ENCODE results near the gene IRF6. TPM values are rescaled to one million over a fixed set of nuclear protein-coding genes. Genes with fewer than 3 reads are reported as not detected.
A peak's percentile ranks its signal among the peaks of the same experiment; 100 is the strongest.

The IRF6 gene
- total RNA-seq, 2 experiments from 2014 or later = 1.2 TPM

DNA sequence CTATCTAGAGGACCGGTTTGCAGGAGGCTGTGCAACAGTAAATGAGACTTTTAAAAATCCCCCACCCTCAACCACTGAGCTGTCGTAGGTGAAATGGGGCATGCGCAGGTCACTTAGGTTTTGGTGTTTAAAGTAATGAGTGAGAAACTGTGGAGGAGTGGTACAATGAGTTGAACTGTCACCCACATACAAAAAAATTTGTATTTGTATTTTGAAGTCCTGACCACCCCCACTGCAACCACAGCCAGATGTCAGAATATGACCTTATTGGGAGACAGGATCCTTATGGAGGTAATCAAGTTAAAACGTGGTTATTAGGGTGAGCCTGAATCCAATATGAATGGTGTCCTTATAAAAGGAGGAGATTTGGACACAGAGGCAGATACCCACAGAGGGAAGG lies 1.6 kb upstream of the IRF6 start:
- Mint-ChIP-seq H3K27me3 (peaks cover 3% of the 10 kb centered on the region), H3K9me3 (no peaks in the 10 kb centered on the region), H3K4me1 (ENCODE audit: low read depth) (peaks cover 21% of the 10 kb centered on the region), H3K4me3 (no peak overlapping the region), H3K27ac (no peak overlapping the region), H3K36me3 (ENCODE audit: low read depth) (no peaks in the 10 kb centered on the region)
- ATAC-seq (no peak), DNase-seq (no peak)
- CTCF ChIA-PET = interaction anchor here (1.3 to 5.7 kb wide), 3 partner anchors 12 to 20 kb away, joined by 3 to 31 read pairs (median 4); no protein-coding TSS in a partner anchor
- POLR2A ChIA-PET = interaction anchor here (0.6 kb wide), 1 partner anchor 1589 kb away, joined by 3 read pairs; no protein-coding TSS in a partner anchor
- TF ChIP-seq, protein P1, sequence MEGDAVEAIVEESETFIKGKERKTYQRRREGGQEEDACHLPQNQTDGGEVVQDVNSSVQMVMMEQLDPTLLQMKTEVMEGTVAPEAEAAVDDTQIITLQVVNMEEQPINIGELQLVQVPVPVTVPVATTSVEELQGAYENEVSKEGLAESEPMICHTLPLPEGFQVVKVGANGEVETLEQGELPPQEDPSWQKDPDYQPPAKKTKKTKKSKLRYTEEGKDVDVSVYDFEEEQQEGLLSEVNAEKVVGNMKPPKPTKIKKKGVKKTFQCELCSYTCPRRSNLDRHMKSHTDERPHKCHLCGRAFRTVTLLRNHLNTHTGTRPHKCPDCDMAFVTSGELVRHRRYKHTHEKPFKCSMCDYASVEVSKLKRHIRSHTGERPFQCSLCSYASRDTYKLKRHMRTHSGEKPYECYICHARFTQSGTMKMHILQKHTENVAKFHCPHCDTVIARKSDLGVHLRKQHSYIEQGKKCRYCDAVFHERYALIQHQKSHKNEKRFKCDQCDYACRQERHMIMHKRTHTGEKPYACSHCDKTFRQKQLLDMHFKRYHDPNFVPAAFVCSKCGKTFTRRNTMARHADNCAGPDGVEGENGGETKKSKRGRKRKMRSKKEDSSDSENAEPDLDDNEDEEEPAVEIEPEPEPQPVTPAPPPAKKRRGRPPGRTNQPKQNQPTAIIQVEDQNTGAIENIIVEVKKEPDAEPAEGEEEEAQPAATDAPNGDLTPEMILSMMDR (IDR thresholded peaks at IDR 0.05) = no peak
- intact Hi-C loops (cut with micrococcal nuclease) = no loop called here

DNA sequence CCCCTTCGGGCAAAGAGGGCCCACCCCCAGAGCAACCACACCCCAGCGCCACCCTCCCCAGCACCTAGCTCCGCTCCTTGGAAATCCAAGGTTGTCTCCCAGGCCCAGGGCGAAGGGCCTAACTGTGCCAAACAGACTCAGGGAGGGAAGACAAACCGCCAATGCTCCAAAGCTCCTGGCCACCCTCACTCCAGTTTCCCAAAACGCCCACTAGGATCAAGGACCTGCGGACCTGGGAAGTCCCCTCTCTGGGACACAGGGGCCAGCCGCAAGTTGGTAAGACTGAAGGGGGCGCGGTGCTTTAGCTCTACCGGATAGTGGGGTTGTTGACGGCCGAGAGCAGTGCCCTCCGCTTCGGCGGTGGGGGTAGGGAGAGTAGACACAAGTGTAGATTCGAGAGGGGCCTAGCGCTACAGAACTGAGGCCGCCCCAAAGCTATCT lies 581 bp downstream of the IRF6 start:
- ATAC-seq (no peak), DNase-seq (no peak)
- H3K27ac Mint-ChIP-seq = no peak overlapping the region
- TF ChIP-seq, protein P1 (IDR thresholded peaks at IDR 0.05) = no peak
- CTCF ChIA-PET = interaction anchor here (5.7 kb wide), 1 partner anchor 17 kb away, joined by 31 read pairs; no protein-coding TSS in a partner anchor
- H3K27me3 Mint-ChIP-seq = peaks cover 3% of the 10 kb centered on the region
- peaks cover 21% of the 10 kb centered on the region for H3K4me1 Mint-ChIP-seq (ENCODE audit: low read depth)
- intact Hi-C loops (cut with micrococcal nuclease) = no loop called here
- no peaks in the 10 kb centered on the region for H3K36me3 Mint-ChIP-seq (ENCODE audit: low read depth)
- H3K9me3 Mint-ChIP-seq = no peaks in the 10 kb centered on the region
- POLR2A ChIA-PET = interaction anchor here (0.6 to 1.3 kb wide), 3 partner anchors 10 to 146 kb away, joined by 3 read pairs; no protein-coding TSS in a partner anchor
- peak overlapping the region; percentile 77 for H3K4me3 Mint-ChIP-seq

DNA sequence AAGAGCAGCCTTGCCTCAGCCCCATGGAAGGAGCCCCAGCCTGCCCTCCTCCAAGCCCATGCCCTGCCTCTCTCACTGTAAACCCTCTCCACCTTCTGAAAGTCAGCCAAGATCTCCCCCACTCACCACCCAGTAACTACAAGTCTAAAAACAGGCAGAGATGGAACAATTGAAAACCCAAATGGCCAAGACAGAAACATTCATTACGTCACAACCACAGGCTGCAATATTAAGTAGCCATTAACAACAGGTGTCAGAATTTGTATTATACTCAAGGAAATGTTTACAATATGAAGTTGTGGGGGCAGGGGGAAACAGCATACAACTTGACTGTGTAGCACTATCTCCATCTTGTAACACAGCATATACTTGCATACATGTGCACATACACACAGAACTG lies 2.4 kb downstream of the IRF6 start:
- no peak for DNase-seq
- H3K4me3 Mint-ChIP-seq = no peak overlapping the region
- no peaks in the 10 kb centered on the region for H3K9me3 Mint-ChIP-seq
- H3K27ac Mint-ChIP-seq = no peak overlapping the region
- peaks cover 21% of the 10 kb centered on the region for H3K4me1 Mint-ChIP-seq (ENCODE audit: low read depth)
- TF ChIP-seq, protein P1 (IDR thresholded peaks at IDR 0.05) = no peak
- intact Hi-C loops (cut with micrococcal nuclease) = no loop called here
- POLR2A ChIA-PET = interaction anchor here (0.6 kb wide), 1 partner anchor 35 kb away, joined by 3 read pairs; no protein-coding TSS in a partner anchor
- CTCF ChIA-PET = interaction anchor here (4.8 kb wide), 1 partner anchor 19 kb away, joined by 29 read pairs; no protein-coding TSS in a partner anchor
- ATAC-seq = no peak
- H3K27me3 Mint-ChIP-seq = peaks cover 3% of the 10 kb centered on the region
- no peaks in the 10 kb centered on the region for H3K36me3 Mint-ChIP-seq (ENCODE audit: low read depth)

DNA sequence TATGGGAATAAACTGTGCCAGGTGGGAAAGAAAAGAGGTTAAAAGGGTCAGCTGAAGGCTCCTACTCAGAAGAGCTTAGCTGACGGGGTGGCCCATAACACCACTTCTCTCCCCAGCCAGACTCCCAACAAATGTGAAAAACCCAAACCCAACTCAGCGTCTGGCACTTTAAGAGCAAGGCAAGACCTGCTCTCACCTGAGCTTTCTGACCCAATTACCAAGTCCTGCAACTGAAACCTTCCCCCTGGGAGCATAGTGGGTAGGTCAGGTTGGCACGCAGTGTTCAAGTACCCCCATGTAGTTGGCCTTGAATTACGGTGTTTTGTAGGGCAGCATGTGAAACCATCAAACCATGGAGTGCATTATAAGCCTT lies 3.2 kb downstream of the IRF6 start:
- Mint-ChIP-seq H3K36me3 (ENCODE audit: low read depth) (no peaks in the 10 kb centered on the region), H3K9me3 (no peaks in the 10 kb centered on the region), H3K27ac (no peak overlapping the region), H3K4me3 (no peak overlapping the region), H3K4me1 (ENCODE audit: low read depth) (peaks cover 21% of the 10 kb centered on the region), H3K27me3 (peaks cover 3% of the 10 kb centered on the region)
- no peak for DNase-seq
- ChIA-PET CTCF (interaction anchor here (4.8 kb wide), 1 partner anchor 20 kb away, joined by 29 read pairs; no protein-coding TSS in a partner anchor), POLR2A (no interaction called here)
- intact Hi-C loops (cut with micrococcal nuclease) = no loop called here
- no peak for ATAC-seq
- TF ChIP-seq, protein P1 (IDR thresholded peaks at IDR 0.05) = no peak

DNA sequence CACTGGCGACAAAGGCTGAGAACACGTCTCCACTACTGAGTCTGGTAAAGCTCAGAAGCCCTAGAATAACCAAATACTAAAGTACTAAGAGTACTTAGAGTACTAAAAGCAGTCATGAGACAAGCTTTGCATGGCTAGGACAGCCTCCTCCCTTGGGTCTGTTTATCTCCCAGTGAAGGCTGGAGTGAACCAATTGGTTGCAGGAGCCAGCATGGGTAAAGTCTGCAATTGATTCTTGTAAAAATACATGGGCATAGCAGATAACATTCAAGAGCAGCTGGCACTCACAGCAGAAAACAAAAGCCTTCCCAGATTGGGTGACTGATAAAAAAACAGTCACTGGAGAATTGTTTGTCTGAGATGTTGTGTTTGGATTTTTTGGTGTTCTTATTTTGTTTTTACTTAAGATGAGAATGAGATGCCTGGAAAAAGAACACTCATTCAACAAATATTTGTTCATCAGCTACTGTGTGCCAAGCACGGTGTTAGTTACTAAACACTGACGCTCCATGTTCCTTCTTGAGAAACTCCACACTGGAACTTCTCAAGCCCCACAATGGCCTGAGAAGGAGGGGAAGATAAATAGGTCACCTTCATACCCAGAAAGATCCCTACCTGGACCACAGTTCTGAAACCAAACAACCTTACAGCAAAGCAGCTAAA lies 3.7 kb downstream of the IRF6 start:
- TF ChIP-seq, protein P1 (IDR thresholded peaks at IDR 0.05) = no peak
- POLR2A ChIA-PET = no interaction called here
- intact Hi-C loops (cut with micrococcal nuclease) = no loop called here
- Mint-ChIP-seq H3K9me3 (no peaks in the 10 kb centered on the region), H3K4me3 (no peak overlapping the region), H3K36me3 (ENCODE audit: low read depth) (no peaks in the 10 kb centered on the region), H3K4me1 (ENCODE audit: low read depth) (peaks cover 19% of the 10 kb centered on the region), H3K27ac (no peak overlapping the region), H3K27me3 (peaks cover 3% of the 10 kb centered on the region)
- no peak for DNase-seq
- CTCF ChIA-PET = interaction anchor here (4.8 kb wide), 1 partner anchor 21 kb away, joined by 29 read pairs; no protein-coding TSS in a partner anchor
- ATAC-seq = no peak

All from activated CD8-positive, alpha-beta T cell treated with anti-CD3 and anti-CD28 coated beads for 36 hours (primary cell).